Measurements from ENCODE around the gene YKT6.

Gene YKT6

GRCh38 chr7:44228571-44229350 is 28.0 kb downstream of the YKT6 start:
- H3K36me3 ChIP-seq (ENCODE audit: control insufficient read depth, insufficient read depth, low read length) = no peaks in the 10 kb centered on the region
- H3K4me1 ChIP-seq (ENCODE audit: control insufficient read depth, insufficient read depth, low read length) = peaks cover 11% of the 10 kb centered on the region
- no peaks in the 10 kb centered on the region for H3K27me3 ChIP-seq (ENCODE audit: control insufficient read depth, insufficient read depth, low read length)

GRCh38 chr7:44229546-44230105 is 28.8 kb downstream of the YKT6 start:
- H3K4me3 ChIP-seq (ENCODE audit: low read depth, low read length) = no peak overlapping the region
- no peaks in the 10 kb centered on the region for H3K9me3 ChIP-seq (ENCODE audit: control insufficient read depth, insufficient read depth, low read depth, low read length)
- H3K36me3 ChIP-seq (ENCODE audit: control insufficient read depth, insufficient read depth, low read length) = no peaks in the 10 kb centered on the region
- no peaks in the 10 kb centered on the region for H3K27me3 ChIP-seq (ENCODE audit: control insufficient read depth, insufficient read depth, low read length)
- H3K4me1 ChIP-seq (ENCODE audit: control insufficient read depth, insufficient read depth, low read length) = peaks cover 3% of the 10 kb centered on the region; the same call in 1 of the 2 replicates
- H3K9ac ChIP-seq (ENCODE audit: low read length) = no peak overlapping the region
- no peak overlapping the region for H3K27ac ChIP-seq (ENCODE audit: low read depth, low read length)

More at GRCh38 chr7:44228571-44229350, 28.0 kb downstream of the YKT6 start:
- no peak overlapping the region for H3K27ac ChIP-seq (ENCODE audit: low read depth, low read length)
- no peak overlapping the region for H3K9ac ChIP-seq (ENCODE audit: low read length)
- no peaks in the 10 kb centered on the region for H3K9me3 ChIP-seq (ENCODE audit: control insufficient read depth, insufficient read depth, low read depth, low read length)
- no peak overlapping the region for H3K4me3 ChIP-seq (ENCODE audit: low read depth, low read length)

GRCh38 chr7:44230286-44230685 is 29.5 kb downstream of the YKT6 start:
- H3K9me3 ChIP-seq (ENCODE audit: control insufficient read depth, insufficient read depth, low read depth, low read length) = no peaks in the 10 kb centered on the region
- H3K27me3 ChIP-seq (ENCODE audit: control insufficient read depth, insufficient read depth, low read length) = no peaks in the 10 kb centered on the region
- H3K4me3 ChIP-seq (ENCODE audit: low read depth, low read length) = no peak overlapping the region
- no peak overlapping the region for H3K27ac ChIP-seq (ENCODE audit: low read depth, low read length)
- H3K4me1 ChIP-seq (ENCODE audit: control insufficient read depth, insufficient read depth, low read length) = no peaks in the 10 kb centered on the region
- no peaks in the 10 kb centered on the region for H3K36me3 ChIP-seq (ENCODE audit: control insufficient read depth, insufficient read depth, low read length)
- H3K9ac ChIP-seq (ENCODE audit: low read length) = no peak overlapping the region

- no peak overlapping the region for H3K27ac ChIP-seq (ENCODE audit: low read depth, low read length)
- peaks cover under 1% of the 10 kb centered on the region; the same call in 1 of the 2 replicates for H3K4me1 ChIP-seq (ENCODE audit: control insufficient read depth, insufficient read depth, low read length)
- no peaks in the 10 kb centered on the region for H3K27me3 ChIP-seq (ENCODE audit: control insufficient read depth, insufficient read depth, low read length)
- H3K36me3 ChIP-seq (ENCODE audit: control insufficient read depth, insufficient read depth, low read length) = no peaks in the 10 kb centered on the region
- no peak overlapping the region for H3K9ac ChIP-seq (ENCODE audit: low read length)
- H3K4me3 ChIP-seq (ENCODE audit: low read depth, low read length) = no peak overlapping the region
- H3K9me3 ChIP-seq (ENCODE audit: control insufficient read depth, insufficient read depth, low read depth, low read length) = no peaks in the 10 kb centered on the region
Observed at GRCh38 chr7:44231088-44231487, 30.3 kb downstream of the YKT6 start.

GRCh38 chr7:44232396-44232795 is 31.6 kb downstream of the YKT6 start:
- H3K4me3 ChIP-seq (ENCODE audit: low read depth, low read length) = no peak overlapping the region
- no peaks in the 10 kb centered on the region for H3K27me3 ChIP-seq (ENCODE audit: control insufficient read depth, insufficient read depth, low read length)
- no peak overlapping the region for H3K27ac ChIP-seq (ENCODE audit: low read depth, low read length)
- H3K9me3 ChIP-seq (ENCODE audit: control insufficient read depth, insufficient read depth, low read depth, low read length) = no peaks in the 10 kb centered on the region
- no peak overlapping the region for H3K9ac ChIP-seq (ENCODE audit: low read length)
- no peaks in the 10 kb centered on the region for H3K36me3 ChIP-seq (ENCODE audit: control insufficient read depth, insufficient read depth, low read length)
- peaks cover 8% of the 10 kb centered on the region; the same call in 1 of the 2 replicates for H3K4me1 ChIP-seq (ENCODE audit: control insufficient read depth, insufficient read depth, low read length)

- Histone ChIP-seq H3K27ac (ENCODE audit: low read depth, low read length) (no peak overlapping the region), H3K36me3 (ENCODE audit: control insufficient read depth, insufficient read depth, low read length) (no peaks in the 10 kb centered on the region), H3K4me1 (ENCODE audit: control insufficient read depth, insufficient read depth, low read length) (peaks cover 8% of the 10 kb centered on the region; the same call in 1 of the 2 replicates), H3K9ac (ENCODE audit: low read length) (no peak overlapping the region), H3K9me3 (ENCODE audit: control insufficient read depth, insufficient read depth, low read depth, low read length) (no peaks in the 10 kb centered on the region), H3K27me3 (ENCODE audit: control insufficient read depth, insufficient read depth, low read length) (no peaks in the 10 kb centered on the region), H3K4me3 (ENCODE audit: low read depth, low read length) (no peak overlapping the region)
Observed at GRCh38 chr7:44232901-44233715, 32.3 kb downstream of the YKT6 start.

GRCh38 chr7:44235066-44235465 is 34.3 kb downstream of the YKT6 start:
- H3K9ac ChIP-seq (ENCODE audit: low read length) = no peak overlapping the region
- H3K27me3 ChIP-seq (ENCODE audit: control insufficient read depth, insufficient read depth, low read length) = no peaks in the 10 kb centered on the region
- H3K9me3 ChIP-seq (ENCODE audit: control insufficient read depth, insufficient read depth, low read depth, low read length) = no peaks in the 10 kb centered on the region
- no peak overlapping the region for H3K27ac ChIP-seq (ENCODE audit: low read depth, low read length)
- H3K4me3 ChIP-seq (ENCODE audit: low read depth, low read length) = no peak overlapping the region
- no peaks in the 10 kb centered on the region for H3K36me3 ChIP-seq (ENCODE audit: control insufficient read depth, insufficient read depth, low read length)
- H3K4me1 ChIP-seq (ENCODE audit: control insufficient read depth, insufficient read depth, low read length) = peaks cover 8% of the 10 kb centered on the region; the same call in 1 of the 2 replicates

- Histone ChIP-seq H3K4me1 (ENCODE audit: control insufficient read depth, insufficient read depth, low read length) (peaks cover 9% of the 10 kb centered on the region; the same call in 1 of the 2 replicates), H3K4me3 (ENCODE audit: low read depth, low read length) (no peak overlapping the region), H3K9me3 (ENCODE audit: control insufficient read depth, insufficient read depth, low read depth, low read length) (no peaks in the 10 kb centered on the region), H3K36me3 (ENCODE audit: control insufficient read depth, insufficient read depth, low read length) (no peaks in the 10 kb centered on the region), H3K27ac (ENCODE audit: low read depth, low read length) (no peak overlapping the region), H3K9ac (ENCODE audit: low read length) (no peak overlapping the region), H3K27me3 (ENCODE audit: control insufficient read depth, insufficient read depth, low read length) (no peaks in the 10 kb centered on the region)
Observed at GRCh38 chr7:44235582-44236332, 35.0 kb downstream of the YKT6 start.

GRCh38 chr7:44236333-44236728 is 35.6 kb downstream of the YKT6 start:
- H3K9me3 ChIP-seq (ENCODE audit: control insufficient read depth, insufficient read depth, low read depth, low read length) = no peaks in the 10 kb centered on the region
- no peaks in the 10 kb centered on the region for H3K27me3 ChIP-seq (ENCODE audit: control insufficient read depth, insufficient read depth, low read length)
- no peak overlapping the region for H3K4me3 ChIP-seq (ENCODE audit: low read depth, low read length)
- H3K27ac ChIP-seq (ENCODE audit: low read depth, low read length) = no peak overlapping the region
- no peaks in the 10 kb centered on the region for H3K36me3 ChIP-seq (ENCODE audit: control insufficient read depth, insufficient read depth, low read length)
- no peak overlapping the region for H3K9ac ChIP-seq (ENCODE audit: low read length)
- H3K4me1 ChIP-seq (ENCODE audit: control insufficient read depth, insufficient read depth, low read length) = peaks cover 13% of the 10 kb centered on the region; the same call in 1 of the 2 replicates

GRCh38 chr7:44237696-44238095 is 36.9 kb downstream of the YKT6 start:
- Histone ChIP-seq H3K9me3 (ENCODE audit: control insufficient read depth, insufficient read depth, low read depth, low read length) (no peaks in the 10 kb centered on the region), H3K27me3 (ENCODE audit: control insufficient read depth, insufficient read depth, low read length) (no peaks in the 10 kb centered on the region), H3K27ac (ENCODE audit: low read depth, low read length) (no peak overlapping the region), H3K4me3 (ENCODE audit: low read depth, low read length) (no peak overlapping the region), H3K4me1 (ENCODE audit: control insufficient read depth, insufficient read depth, low read length) (peaks cover 13% of the 10 kb centered on the region; the same call in 1 of the 2 replicates), H3K9ac (ENCODE audit: low read length) (no peak overlapping the region), H3K36me3 (ENCODE audit: control insufficient read depth, insufficient read depth, low read length) (no peaks in the 10 kb centered on the region)
